ENCODE measurements around the gene LRRC8B.
"Not testable (repeated sequence)": the region's sequence is repeated elsewhere in the genome, so short reads cannot be mapped to it uniquely, and the experiment has no call there.

Gene LRRC8B

GRCh38 chr1:89613928-89614327 is 89.3 kb downstream of the LRRC8B start:
- Histone ChIP-seq H3K4me1 (ENCODE audit: control insufficient read depth in 1 of 2, insufficient read depth in 2 of 2, low read length in 2 of 2) (no peaks in the 10 kb centered on the region), H3K27ac (ENCODE audit: low read length) (no peak overlapping the region), H3K4me3 (ENCODE audit: low read depth in 1 of 2, low read length in 2 of 2) (no peak overlapping the region), H3K9me3 (ENCODE audit: control insufficient read depth in 1 of 2, low read length in 2 of 2) (no peaks in the 10 kb centered on the region), H3K27me3 (ENCODE audit: low read depth, low read length) (no peaks in the 10 kb centered on the region), H3K36me3 (ENCODE audit: control insufficient read depth in 1 of 2, insufficient read depth in 2 of 2, low read length in 2 of 2) (no peaks in the 10 kb centered on the region)

DNA sequence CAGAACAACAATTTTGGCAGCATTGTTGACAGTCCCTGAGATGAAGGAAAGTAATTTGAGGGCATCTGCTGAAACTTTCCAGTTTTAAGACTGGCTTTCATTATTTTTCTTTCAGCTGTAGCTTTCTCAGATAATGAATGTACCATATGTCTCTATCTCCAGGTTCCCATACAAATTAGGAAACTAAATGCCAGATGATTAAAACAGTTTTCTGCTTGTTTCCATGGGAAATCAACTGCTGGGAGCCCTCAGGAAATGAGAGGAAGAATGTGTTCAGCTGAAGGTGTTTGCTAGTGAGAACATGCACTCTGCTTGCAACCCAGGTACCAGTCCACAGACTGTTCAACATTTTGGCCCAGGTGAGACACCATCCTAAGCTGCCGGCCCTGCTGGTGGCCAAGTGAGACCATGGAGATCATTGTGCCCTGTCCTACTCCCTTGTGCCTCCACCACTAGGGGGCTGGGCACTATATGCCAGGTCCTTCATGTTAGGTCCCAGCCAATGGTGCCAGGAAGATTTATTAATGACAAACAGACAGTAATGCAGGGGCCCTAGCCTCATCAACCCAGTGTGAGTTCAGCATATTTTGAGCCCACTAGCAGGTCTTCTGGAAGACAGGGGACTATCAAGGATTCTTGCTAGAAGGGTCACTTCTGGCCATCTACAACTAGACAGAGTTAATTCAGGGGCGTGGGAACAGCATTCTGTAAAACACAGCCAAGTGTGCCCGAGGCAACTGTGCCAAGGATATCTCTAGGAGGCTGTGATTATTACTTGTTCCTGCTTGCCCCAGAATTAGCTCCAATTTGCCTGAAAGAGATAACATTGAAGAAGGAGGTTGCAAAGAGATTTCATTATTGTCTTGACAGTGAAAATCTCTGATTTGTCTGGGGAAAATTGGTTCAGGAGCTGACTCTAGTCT is 91.3 kb downstream of the LRRC8B start:
- Histone ChIP-seq H3K4me1 (ENCODE audit: control insufficient read depth in 1 of 2, insufficient read depth in 2 of 2, low read length in 2 of 2) (no peaks in the 10 kb centered on the region), H3K27ac (ENCODE audit: low read length) (no peak overlapping the region), H3K4me3 (ENCODE audit: low read depth in 1 of 2, low read length in 2 of 2) (no peak overlapping the region)

DNA sequence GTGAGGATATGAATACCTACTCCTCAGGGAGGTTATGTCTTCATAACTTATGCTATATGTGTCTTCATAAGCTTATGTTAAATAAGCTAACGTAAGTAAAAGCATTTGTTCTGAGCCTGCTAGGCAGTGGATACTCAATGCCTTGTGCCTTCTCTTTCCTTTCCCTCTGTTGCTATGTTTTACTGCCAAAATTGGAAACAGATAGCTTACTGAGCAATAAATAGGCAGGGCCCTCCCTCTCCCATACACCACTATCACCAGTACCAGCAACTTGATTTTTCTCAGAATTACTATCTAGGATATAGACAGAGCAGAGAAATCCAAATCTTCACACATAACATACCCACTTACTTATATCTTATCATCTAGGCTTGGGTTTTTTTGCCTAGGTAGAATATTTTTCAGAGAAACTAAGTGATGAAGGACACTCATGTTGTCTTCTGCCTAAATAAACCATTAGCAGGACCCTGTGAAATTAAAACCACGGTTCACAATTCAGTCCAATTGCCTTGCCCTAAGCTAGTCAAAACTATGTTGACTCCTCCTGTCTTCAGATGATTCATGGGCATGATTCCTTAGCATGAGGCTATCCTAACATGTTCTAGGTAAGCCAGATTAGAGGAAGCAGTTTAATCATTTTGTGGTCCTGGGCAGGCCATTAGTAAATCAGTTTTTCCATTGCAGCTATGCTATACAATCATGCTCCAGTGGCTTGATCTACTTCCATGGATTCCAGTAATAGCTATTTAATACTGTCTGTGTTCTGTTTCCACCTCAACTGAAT is 92.4 kb downstream of the LRRC8B start:
- H3K27me3 ChIP-seq (ENCODE audit: low read depth, low read length): no peaks in the 10 kb centered on the region
- no peaks in the 10 kb centered on the region for H3K9me3 ChIP-seq (ENCODE audit: control insufficient read depth in 1 of 2, low read length in 2 of 2)
- H3K4me1 ChIP-seq (ENCODE audit: control insufficient read depth in 1 of 2, insufficient read depth in 2 of 2, low read length in 2 of 2): no peaks in the 10 kb centered on the region
- no peak overlapping the region for H3K4me3 ChIP-seq (ENCODE audit: low read depth in 1 of 2, low read length in 2 of 2)
- no peaks in the 10 kb centered on the region for H3K36me3 ChIP-seq (ENCODE audit: control insufficient read depth in 1 of 2, insufficient read depth in 2 of 2, low read length in 2 of 2)
- H3K27ac ChIP-seq (ENCODE audit: low read length): no peak overlapping the region

More for the DNA sequence above, 91.3 kb downstream of the LRRC8B start:
- Histone ChIP-seq H3K9me3 (ENCODE audit: control insufficient read depth in 1 of 2, low read length in 2 of 2) (no peaks in the 10 kb centered on the region), H3K36me3 (ENCODE audit: control insufficient read depth in 1 of 2, insufficient read depth in 2 of 2, low read length in 2 of 2) (no peaks in the 10 kb centered on the region), H3K27me3 (ENCODE audit: low read depth, low read length) (no peaks in the 10 kb centered on the region)

DNA sequence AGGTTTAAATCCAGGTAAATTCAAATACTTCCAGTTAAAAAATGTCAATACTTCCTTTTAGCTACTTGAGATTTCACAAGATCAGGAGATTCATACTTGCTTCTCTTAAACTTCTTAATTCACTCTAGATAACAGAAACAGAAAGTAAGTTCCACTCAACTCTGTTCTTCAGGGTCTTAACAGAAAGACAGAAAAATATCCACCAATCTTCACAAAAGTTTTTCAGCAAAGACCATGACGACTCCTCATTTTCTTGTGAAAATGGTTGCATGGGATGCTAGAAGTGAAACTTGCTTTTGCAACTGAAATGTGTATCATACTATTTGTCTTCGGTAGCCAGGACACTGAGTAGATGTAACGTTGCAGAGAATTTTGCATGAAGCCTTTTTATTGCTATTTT is 96.0 kb downstream of the LRRC8B start:
- Histone ChIP-seq H3K4me3 (ENCODE audit: low read depth in 1 of 2, low read length in 2 of 2) (no peak overlapping the region), H3K9me3 (ENCODE audit: control insufficient read depth in 1 of 2, low read length in 2 of 2) (no peaks in the 10 kb centered on the region)

DNA sequence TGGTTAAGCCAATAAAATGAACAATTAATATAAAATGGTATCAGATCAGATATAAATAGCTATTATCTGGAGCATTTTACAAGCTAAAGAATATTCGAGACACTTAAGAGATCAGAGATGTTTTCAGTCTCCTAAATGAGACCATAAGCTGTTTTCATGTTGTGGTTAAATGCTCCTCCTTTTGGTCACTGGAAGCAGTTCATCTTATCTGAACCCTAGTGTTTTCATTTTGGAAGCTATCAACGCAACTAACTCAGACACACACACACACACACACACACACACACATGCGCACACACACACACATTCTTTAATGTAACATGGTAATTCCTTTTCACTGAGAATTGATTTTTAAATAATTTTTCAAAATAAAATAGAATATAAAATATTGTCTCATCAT is 98.3 kb downstream of the LRRC8B start:
- no peaks in the 10 kb centered on the region for H3K36me3 ChIP-seq (ENCODE audit: control insufficient read depth in 1 of 2, insufficient read depth in 2 of 2, low read length in 2 of 2)
- no peaks in the 10 kb centered on the region for H3K9me3 ChIP-seq (ENCODE audit: control insufficient read depth in 1 of 2, low read length in 2 of 2)
- H3K27me3 ChIP-seq (ENCODE audit: low read depth, low read length): no peaks in the 10 kb centered on the region
- H3K27ac ChIP-seq (ENCODE audit: low read length): no peak overlapping the region
- H3K4me3 ChIP-seq (ENCODE audit: low read depth in 1 of 2, low read length in 2 of 2): no peak overlapping the region
- H3K4me1 ChIP-seq (ENCODE audit: control insufficient read depth in 1 of 2, insufficient read depth in 2 of 2, low read length in 2 of 2): no peaks in the 10 kb centered on the region

More for the DNA sequence above, 96.0 kb downstream of the LRRC8B start:
- Histone ChIP-seq H3K4me1 (ENCODE audit: control insufficient read depth in 1 of 2, insufficient read depth in 2 of 2, low read length in 2 of 2) (no peaks in the 10 kb centered on the region), H3K27me3 (ENCODE audit: low read depth, low read length) (no peaks in the 10 kb centered on the region), H3K36me3 (ENCODE audit: control insufficient read depth in 1 of 2, insufficient read depth in 2 of 2, low read length in 2 of 2) (no peaks in the 10 kb centered on the region), H3K27ac (ENCODE audit: low read length) (no peak overlapping the region)

- H3K27ac ChIP-seq (ENCODE audit: low read length): no peak overlapping the region
- H3K27me3 ChIP-seq (ENCODE audit: low read depth, low read length): no peaks in the 10 kb centered on the region
- no peaks in the 10 kb centered on the region for H3K4me1 ChIP-seq (ENCODE audit: control insufficient read depth in 1 of 2, insufficient read depth in 2 of 2, low read length in 2 of 2)
- H3K36me3 ChIP-seq (ENCODE audit: control insufficient read depth in 1 of 2, insufficient read depth in 2 of 2, low read length in 2 of 2): no peaks in the 10 kb centered on the region
- H3K4me3 ChIP-seq (ENCODE audit: low read depth in 1 of 2, low read length in 2 of 2): no peak overlapping the region
- H3K9me3 ChIP-seq (ENCODE audit: control insufficient read depth in 1 of 2, low read length in 2 of 2): no peaks in the 10 kb centered on the region
Measured at GRCh38 chr1:89624314-89624713, 99.7 kb downstream of the LRRC8B start.

- H3K27me3 ChIP-seq (ENCODE audit: low read depth, low read length): no peaks in the 10 kb centered on the region
- no peaks in the 10 kb centered on the region for H3K4me1 ChIP-seq (ENCODE audit: control insufficient read depth in 1 of 2, insufficient read depth in 2 of 2, low read length in 2 of 2)
- H3K27ac ChIP-seq (ENCODE audit: low read length): no peak overlapping the region
- no peaks in the 10 kb centered on the region for H3K36me3 ChIP-seq (ENCODE audit: control insufficient read depth in 1 of 2, insufficient read depth in 2 of 2, low read length in 2 of 2)
- no peak overlapping the region for H3K4me3 ChIP-seq (ENCODE audit: low read depth in 1 of 2, low read length in 2 of 2)
- H3K9me3 ChIP-seq (ENCODE audit: control insufficient read depth in 1 of 2, low read length in 2 of 2): no peaks in the 10 kb centered on the region
Measured at GRCh38 chr1:89624715-89625323, 100.2 kb downstream of the LRRC8B start.

DNA sequence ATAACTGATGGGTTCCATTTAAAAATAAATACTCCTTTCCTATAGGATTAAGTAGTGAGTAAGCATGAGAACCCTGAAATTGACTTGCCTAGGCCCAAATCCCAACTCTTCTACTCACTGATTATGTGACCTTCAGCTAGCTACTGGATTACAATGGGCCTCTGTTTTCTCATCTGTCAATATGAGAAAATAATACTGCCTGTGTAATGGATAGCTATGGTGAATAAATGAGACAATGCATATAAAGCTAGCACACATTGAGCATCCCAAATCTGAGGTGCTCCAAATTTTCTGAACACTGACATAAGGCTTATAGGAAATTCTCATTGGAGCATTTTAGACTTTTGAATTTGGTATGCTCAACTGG is 103.0 kb downstream of the LRRC8B start:
- H3K27ac ChIP-seq (ENCODE audit: low read length): no peak overlapping the region
- H3K36me3 ChIP-seq (ENCODE audit: control insufficient read depth in 1 of 2, insufficient read depth in 2 of 2, low read length in 2 of 2): no peaks in the 10 kb centered on the region
- H3K27me3 ChIP-seq (ENCODE audit: low read depth, low read length): no peaks in the 10 kb centered on the region
- H3K4me1 ChIP-seq (ENCODE audit: control insufficient read depth in 1 of 2, insufficient read depth in 2 of 2, low read length in 2 of 2): no peaks in the 10 kb centered on the region
- H3K4me3 ChIP-seq (ENCODE audit: low read depth in 1 of 2, low read length in 2 of 2): no peak overlapping the region
- H3K9me3 ChIP-seq (ENCODE audit: control insufficient read depth in 1 of 2, low read length in 2 of 2): no peaks in the 10 kb centered on the region

DNA sequence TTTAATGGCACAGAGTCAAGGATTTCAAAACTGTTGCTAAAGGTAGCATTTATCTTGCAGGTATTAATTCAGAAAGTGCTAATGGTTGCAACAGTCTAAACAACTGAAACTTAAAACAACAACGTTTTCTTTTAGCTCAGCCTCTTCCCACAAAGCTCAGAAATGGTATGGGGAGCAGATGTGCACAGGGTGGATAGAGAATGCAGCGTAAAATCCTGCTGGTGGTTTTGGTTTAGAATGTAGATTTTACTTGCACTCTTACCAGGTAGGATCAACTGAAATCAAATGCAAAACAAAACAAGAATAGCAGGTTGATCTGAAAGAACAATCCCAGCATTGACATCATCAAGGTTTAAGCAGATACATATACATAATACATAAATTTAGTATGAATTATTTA is 104.5 kb downstream of the LRRC8B start:
- H3K4me1 ChIP-seq (ENCODE audit: control insufficient read depth in 1 of 2, insufficient read depth in 2 of 2, low read length in 2 of 2): peaks cover 0 to 2% of the 10 kb centered on the region in 2 donors
- no peak overlapping the region for H3K27ac ChIP-seq (ENCODE audit: low read length)
- H3K4me3 ChIP-seq (ENCODE audit: low read depth in 1 of 2, low read length in 2 of 2): no peak overlapping the region
- H3K36me3 ChIP-seq (ENCODE audit: control insufficient read depth in 1 of 2, insufficient read depth in 2 of 2, low read length in 2 of 2): no peaks in the 10 kb centered on the region
- H3K27me3 ChIP-seq (ENCODE audit: low read depth, low read length): no peaks in the 10 kb centered on the region
- no peaks in the 10 kb centered on the region for H3K9me3 ChIP-seq (ENCODE audit: control insufficient read depth in 1 of 2, low read length in 2 of 2)

GRCh38 chr1:89629600-89629999 is 105.0 kb downstream of the LRRC8B start:
- H3K9me3 ChIP-seq (ENCODE audit: control insufficient read depth in 1 of 2, low read length in 2 of 2); H3K4me3 ChIP-seq (ENCODE audit: low read depth in 1 of 2, low read length in 2 of 2); H3K4me1 ChIP-seq (ENCODE audit: control insufficient read depth in 1 of 2, insufficient read depth in 2 of 2, low read length in 2 of 2); H3K27ac ChIP-seq (ENCODE audit: low read length); H3K36me3 ChIP-seq (ENCODE audit: control insufficient read depth in 1 of 2, insufficient read depth in 2 of 2, low read length in 2 of 2); H3K27me3 ChIP-seq (ENCODE audit: low read depth, low read length): not testable (repeated sequence)

- Histone ChIP-seq H3K27me3 (ENCODE audit: low read depth, low read length) (no peaks in the 10 kb centered on the region), H3K4me3 (ENCODE audit: low read depth in 1 of 2, low read length in 2 of 2) (no peak overlapping the region), H3K36me3 (ENCODE audit: control insufficient read depth in 1 of 2, insufficient read depth in 2 of 2, low read length in 2 of 2) (no peaks in the 10 kb centered on the region), H3K4me1 (ENCODE audit: control insufficient read depth in 1 of 2, insufficient read depth in 2 of 2, low read length in 2 of 2) (peaks cover 0 to 5% of the 10 kb centered on the region in 2 donors), H3K9me3 (ENCODE audit: control insufficient read depth in 1 of 2, low read length in 2 of 2) (no peaks in the 10 kb centered on the region), H3K27ac (ENCODE audit: low read length) (no peak overlapping the region)
Measured at GRCh38 chr1:89630048-89630447, 105.4 kb downstream of the LRRC8B start.
